SH-SY5Y (cell line): ENCODE measurements around the gene ADAT3.

Experiments
- GATA2 ChIP-seq: IDR thresholded peaks from 2 replicates; pipeline ENCODE4 v1.6.1; 2011; ENCODE audit warnings: mild to moderate bottlenecking, low read depth, low read length
- GATA3 ChIP-seq: IDR thresholded peaks from 2 replicates; pipeline ENCODE4 v1.6.1; 2011; ENCODE audit warnings: low read depth, mild to moderate bottlenecking, low read length, moderate library complexity

DNA sequence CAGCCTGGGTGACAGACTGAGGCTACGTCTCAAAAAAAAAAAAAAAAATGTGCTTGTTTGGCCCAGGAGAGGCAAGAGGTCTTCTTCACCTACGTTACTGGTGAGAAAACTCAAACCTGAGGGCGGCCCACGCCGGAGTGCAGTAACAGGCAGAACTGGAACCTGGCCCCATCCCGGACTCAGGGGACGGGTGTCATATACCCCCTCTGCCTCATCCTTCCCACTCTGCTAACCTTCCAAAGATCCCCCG, 414 bp upstream of the ADAT3 start:
- TF ChIP-seq GATA3 (no peak), GATA2 (no peak)
